CD4-positive, alpha-beta T cell treated with Interleukin-21 for 1 hour (primary cell): ENCODE measurements around the gene RIMBP2.

Source experiments
- DNase-seq: peaks from one replicate; pipeline ENCODE4 v3.0.0-alpha.2; 2020

The RIMBP2 gene

DNA sequence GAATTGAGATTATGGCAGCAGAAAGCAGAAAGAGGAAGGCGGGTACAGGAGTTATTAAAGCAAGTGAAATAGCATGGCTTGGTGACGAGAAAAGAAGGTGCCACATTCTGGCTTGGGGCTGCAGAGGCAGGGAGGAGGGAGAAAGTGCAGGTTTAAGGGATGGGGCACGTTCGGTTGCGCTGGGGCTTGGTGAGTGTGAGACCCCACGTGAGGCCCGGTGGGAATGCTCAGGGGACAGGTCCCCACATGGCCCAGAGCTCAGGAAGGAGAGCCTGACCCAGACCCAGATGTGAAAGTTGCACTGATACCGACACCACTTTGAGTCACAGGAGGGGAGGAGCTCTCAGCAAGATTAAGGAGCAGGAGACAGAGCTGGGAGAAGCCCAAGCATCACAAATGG, 191.3 kb downstream of the RIMBP2 start:
- no peak for DNase-seq

DNA sequence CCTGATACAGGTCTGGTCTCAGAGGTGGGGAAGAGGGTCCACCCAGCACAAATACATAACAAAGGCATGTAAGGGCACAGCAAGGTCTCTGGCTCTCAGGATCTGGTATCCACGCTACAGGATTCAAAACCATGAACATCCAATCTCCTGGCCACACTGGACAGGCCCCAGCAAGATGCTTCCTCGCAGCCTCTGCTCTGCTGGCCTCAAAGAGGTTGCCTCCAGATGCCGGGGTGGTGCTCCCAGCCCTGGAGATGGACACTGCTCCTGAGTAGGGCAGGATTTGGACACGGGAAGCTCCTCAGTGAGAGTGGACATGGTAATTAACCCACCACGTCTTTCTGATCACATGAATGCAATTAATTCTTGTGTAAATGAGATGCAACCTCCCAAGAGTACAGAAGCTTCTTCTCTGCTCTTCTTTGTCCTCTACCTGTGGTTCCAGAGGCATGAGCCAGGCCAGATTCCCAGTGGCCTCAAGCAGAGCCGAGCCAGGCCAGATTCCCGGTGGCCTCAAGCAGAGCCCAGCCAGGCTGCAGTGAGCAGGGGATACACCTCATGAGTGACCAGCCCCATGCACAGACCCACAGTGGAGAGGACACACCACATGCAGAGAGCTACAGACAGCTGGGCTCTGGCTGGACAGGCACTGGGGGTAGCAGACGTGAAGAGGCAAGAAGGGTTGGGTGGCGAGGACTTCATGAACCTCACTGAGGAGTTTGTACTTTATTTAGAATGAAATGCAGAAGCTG, 192.1 kb downstream of the RIMBP2 start:
- DNase-seq = no peak

DNA sequence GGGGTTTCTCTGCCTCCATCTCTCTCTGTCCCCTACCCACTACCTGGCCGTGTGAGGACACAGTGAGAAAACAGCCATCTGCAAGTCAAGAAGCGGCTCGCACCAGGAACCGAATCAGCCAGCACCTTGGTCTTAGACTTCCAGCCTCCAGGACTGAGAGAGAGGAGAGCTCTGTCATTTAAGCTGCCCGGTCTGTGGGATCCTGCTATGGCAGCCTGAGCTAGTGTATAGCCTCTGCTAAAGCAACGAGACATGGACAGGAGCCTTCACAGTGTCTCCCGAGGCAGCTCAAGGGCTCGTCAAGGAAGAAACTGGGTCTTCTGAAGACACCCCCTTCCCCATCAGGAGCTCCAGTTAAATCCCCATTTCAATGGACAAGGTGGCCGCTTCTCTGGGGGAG, 192.9 kb downstream of the RIMBP2 start:
- DNase-seq = no peak

DNA sequence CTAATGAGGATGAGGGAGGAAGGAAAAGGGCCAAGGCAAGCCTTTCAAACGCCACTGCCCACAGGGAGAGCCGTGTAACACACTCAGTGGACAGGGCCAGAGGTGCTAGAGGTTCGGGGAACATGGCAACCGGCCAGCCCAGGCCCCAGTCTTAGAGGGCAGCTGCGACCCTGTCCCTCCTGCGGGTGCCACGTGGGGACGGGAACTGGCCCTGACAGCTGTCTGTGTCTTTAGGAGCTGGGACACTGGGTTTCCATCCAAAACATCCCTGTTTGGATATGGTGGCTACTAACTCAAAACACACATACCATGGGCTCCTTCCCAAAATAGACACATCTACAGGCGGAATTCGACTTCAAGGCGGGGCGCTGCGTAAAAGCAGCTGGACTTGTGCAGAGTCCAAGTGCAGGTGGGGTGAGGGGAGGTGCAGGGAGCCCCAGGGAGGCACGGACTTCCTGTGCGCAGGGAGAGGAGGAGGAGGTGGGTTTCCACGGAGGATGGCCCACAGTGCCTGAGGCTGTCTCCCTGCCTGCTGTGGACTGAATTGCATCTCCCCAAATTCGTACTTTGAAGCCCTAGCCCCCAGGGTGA, 193.8 kb downstream of the RIMBP2 start:
- DNase-seq = no peak

DNA sequence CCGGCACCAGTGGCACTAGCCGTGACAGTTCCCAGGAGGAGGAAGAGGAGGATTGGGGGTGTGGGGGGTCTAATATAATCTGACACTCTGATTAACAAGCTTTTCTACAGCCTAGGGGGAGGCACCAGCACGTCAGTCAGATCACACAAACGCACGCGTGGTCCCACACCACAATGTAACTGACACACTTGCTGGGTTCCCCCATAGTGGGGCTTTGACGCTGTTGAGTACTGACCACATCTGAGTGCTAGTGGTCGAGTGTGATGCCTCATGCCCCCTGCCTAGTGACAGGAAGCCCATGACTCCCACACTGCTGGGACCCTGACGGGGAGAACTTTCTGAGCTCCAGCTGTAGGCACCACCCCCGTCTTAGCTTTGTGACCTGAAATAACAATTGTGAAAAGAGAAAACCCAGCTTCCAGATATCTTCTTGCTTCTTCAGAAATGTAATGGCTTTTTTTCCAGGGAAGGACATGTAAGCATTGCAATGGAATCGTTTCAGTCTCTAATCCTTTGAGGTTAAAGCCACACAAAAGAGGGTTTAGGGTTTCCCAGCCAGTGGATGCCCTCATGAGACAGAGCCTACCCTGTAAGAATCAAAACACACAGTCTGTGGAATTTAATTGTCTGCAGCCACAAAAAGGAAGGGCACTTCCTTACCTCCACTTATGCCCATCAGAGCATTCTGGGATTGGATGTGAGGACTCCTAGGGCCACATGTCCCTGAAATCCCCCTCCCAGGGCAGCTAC, 194.5 kb downstream of the RIMBP2 start:
- no peak for DNase-seq

DNA sequence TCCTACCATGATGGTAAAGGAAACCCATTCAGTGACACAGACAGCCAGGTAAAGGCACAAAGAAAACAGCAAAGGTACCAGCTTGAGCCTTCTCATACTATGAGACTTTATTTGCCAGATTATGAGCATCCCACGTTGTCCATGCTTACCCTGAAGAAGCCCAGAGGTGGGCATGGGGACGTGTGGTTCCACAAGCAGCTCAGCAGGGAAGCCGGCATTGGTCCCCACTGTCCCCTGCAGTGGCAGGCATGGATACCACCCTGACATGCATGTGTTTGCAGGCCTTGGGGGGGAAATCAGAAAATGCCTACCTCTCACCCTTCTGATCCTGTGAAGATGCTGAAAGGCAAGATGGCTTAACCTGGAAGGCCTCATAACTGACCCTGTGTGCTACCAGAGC, 195.3 kb downstream of the RIMBP2 start:
- DNase-seq = no peak

DNA sequence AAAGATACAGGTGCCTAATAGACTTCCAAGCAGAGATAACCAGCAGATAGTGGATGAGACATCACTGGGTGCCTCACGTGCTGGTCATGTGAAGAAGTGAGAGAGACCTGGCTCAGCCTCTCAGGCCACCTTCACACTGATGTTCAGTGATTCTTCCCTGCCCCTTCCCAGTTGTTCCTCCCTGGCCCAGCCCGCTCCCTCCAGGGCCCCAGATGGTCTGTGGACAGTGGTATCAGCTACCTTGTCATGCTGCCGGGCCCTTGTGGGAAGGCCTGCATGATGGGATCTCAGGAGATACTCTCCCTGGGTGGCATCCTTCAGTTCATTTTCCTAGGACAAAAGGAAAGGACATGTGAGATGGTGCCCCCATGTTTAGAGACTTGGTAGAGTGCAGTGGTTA, 198.5 kb downstream of the RIMBP2 start:
- DNase-seq = no peak

DNA sequence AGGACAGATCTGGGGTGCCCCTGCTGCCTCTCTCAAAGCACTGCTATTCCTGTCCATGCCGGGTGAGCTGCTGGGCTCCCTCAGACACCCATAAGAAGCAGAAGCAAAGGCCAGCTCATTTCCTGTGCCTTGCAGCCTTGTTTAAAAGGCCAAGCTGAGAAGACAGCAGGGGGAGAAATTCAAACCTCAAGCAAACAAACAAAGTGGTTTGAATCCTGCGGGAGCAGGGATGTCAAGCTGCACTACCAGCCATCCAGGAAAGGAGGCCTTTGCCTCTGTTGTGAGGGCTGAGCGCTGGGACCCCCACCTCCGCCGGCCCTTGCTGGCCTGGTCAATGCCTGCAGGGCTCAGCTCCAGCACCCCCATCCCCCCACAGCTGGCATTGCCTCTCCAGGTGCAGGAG, 201.9 kb downstream of the RIMBP2 start:
- no peak for DNase-seq

DNA sequence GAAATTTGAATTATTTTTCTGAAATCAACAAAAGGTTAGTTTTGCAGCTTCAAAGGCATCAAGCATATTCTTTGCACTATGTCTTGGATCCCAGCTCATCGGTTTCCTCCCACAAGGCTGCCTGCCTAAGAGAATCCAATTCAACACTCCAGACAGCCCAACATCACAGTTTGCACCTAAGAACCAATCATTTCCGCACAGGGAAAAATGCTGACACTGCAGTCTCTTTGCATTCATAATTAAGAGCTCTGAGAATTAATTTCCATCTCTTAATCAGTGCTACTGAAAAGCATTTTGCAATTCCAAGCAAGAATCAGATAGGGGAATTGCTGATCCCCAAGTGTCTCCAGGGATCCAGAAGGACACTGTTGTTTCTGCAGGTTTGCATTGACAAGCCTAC, 202.5 kb downstream of the RIMBP2 start:
- no peak for DNase-seq

DNA sequence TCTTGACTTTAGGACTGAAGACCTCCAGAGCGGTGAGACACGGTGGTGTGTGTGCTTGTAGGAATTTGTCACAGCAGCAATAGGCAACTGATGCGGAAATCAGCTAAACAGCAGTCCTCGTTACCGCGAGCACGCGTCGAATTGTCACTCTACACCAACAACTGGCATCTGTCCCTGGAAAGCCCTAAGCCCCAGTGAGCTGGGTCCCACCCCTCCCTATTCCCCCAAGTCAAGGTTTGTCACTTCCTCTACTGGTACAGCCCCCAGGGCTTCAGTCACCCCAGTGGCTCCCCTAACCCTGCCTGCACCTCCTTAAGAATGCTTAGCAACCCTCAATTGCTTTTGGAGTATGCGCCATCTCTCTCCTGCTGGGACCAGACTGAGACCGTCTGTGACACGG, 204.8 kb downstream of the RIMBP2 start:
- no peak for DNase-seq

DNA sequence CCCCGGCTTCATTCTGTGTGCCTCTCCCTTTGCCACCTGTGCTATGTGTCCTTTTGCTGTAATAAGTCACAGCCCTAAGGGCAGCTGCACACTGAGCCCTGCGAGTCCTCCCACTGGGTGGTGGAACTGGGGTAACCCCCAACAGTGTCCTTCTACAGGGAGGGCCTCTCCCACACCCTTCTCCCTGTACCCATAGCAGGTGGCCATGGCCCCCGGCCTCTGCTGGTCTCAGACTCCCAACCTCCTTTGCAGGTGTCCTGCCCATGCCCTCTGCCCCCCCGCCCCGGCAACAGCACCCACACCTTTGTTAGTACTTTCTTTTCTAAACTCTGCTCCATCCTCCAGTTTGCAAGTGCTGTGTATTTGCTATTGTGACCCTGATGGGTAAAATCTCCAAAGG, 206.6 kb downstream of the RIMBP2 start:
- DNase-seq = no peak

DNA sequence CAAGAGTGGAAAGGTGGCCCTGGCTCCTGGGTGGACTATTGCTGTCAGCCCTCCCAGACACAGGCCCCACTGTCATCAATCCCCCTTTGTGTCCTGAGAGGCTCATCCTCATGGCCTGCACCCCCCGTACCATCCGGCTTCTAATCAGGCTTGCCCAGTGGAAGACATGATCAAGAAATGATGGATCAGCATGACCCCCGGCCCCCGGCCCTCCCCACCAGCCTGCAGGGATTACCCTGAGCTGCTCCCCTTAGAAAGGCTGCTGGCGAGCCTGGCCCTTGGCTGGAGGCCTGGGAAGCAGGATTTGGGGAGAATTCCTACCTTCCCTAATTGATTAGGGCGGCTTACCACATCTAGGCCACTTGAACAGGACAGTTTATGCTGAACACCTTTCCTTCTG, 207.3 kb downstream of the RIMBP2 start:
- no peak for DNase-seq

DNA sequence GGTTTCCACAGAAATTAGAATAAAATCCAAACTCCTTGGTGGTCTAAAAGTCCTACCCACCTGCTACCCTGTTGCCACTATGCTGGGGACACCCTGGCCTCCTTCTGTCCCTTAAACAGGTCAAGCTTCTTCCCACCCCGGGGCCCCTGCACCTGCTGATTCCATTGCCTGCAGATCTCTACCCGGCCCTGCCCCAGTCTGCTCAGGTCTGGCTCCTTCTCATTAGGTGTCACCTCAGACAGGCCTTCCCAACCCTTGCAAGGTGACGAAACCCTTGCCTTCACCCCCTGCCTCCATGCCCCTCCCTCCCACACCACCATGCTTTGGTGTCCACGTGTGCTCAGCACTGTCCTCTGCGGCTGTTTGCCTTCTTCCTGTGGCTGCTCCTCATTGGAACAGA, 207.8 kb downstream of the RIMBP2 start:
- DNase-seq = no peak

DNA sequence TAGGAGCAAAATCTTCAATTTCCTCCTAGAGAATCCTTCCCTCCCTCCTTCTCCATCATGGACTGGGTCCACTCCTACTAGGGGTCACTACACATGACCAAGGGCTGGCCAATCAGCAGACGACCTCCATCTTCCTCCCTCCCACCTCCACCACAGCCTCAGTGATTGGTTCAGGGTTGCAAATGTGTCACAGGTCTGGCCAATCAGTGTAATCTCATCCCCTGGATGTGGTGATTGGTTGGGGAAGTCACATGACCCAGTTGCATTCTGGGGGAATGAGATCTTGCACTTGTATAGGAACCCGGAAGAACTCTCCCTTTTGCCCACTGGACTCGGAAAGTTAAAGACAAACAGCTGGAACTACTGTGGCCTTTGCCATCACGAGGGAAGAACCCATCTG, 209.3 kb downstream of the RIMBP2 start:
- no peak for DNase-seq

DNA sequence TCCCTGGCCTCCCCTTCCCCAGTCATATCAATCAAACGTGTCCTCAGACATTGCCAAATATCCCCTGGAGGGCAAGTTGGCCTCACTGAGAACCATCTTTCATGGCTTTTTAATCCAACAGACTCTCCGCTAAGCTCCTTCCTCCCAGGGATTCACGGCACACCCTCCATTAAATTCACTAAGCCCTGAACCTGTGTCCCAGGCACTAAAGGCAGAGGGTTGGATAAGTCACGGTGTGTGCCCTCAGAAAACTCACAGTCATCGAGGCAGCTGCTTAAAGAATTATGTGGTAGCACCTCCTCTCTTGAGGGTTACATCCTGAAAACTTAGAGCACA, 211.3 kb downstream of the RIMBP2 start:
- no peak for DNase-seq

DNA sequence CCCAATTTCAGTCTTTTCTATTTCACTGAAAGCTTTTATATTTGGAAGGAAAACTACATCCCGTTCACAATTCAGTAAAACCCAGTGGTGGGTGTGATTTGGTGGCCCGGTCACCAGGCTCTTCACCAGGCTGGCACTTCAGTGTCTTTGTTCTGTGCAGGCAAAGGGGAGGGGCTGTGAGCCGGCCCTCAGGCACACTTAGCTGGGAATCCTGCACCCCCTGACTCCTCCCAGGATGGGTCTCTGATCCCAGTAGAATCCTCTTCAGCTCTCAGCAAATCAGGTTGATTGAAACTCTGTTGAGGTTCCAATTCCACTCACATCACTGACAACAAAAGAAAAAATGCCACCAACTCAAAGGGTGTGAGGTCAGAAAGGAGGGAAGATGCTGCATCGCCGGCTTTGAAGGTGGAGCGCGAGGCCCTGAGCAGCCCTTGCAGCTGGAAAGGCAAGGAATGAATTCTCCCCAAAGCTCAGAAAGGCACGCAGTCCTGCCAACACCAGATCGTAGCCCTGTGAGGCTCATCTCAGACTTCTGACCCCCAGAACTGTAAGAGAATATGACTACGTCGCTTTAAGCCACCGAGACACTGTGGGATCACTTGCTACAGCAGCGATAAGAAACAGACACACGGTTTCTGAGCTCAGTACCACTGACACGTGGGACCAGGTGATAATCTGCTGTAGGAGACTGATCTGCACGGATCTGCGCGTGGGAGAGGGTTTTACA, 211.8 kb downstream of the RIMBP2 start:
- DNase-seq = no peak

DNA sequence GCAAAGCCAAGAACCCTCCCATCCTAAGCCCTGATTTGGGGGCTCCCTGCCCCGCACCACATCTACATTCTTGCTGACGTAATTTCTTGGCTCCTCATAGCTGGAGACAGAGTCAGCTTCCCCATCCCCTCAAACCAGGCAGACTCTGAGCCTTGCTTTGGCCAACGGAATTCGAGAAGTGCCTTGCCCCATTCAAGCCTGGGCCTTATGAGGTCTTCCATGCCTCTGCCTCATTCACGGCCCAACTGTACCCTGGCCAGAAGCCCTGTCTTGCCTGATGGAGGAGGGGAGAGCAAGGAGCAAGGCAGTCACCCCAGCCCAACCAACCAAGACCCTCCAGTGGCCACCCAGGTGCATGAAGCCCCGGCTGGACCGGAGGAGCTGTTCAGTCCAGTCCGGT, 214.3 kb downstream of the RIMBP2 start:
- DNase-seq = no peak

DNA sequence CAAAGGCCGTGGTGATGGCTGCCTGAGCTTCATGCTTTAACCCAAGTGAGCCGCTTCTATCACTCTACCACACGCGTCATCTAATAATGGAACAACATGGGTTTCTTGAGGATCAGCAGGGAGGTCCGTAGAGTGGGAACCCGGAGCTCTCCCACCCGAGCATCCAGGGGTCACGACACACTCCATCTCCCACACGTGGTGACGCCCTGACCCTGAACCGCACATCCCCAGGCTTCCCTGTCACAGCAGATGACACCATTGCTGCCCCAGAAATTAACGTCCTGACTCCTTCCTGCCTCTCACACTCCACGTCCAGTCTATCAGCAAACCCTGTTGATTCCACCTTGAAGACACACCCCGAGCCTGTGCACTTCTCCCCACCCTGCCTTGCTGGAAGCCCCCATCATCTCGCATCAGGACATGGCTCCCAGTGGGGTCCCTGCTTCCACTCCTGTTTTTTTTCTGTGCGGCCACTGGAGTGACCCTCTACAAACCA, 215.2 kb downstream of the RIMBP2 start:
- DNase-seq = no peak

DNA sequence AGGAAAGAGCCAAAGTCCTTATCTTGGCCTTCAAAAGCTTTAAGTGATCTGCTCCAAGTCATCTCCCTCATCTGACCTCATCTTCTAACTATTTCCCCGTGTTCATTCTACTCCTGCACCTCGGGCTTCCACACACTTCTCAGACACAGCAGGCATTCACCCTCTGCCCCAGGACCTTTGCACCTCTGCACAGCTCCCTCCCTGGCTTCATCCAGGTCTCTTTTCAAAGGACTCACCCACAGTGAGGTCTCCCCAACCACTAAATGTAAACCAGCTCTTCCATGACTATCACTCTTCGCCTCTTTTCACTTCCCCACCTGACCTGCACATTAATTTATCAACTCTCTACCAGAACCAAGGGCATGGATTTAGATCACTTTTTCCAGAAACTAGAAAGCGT, 216.6 kb downstream of the RIMBP2 start:
- no peak for DNase-seq

DNA sequence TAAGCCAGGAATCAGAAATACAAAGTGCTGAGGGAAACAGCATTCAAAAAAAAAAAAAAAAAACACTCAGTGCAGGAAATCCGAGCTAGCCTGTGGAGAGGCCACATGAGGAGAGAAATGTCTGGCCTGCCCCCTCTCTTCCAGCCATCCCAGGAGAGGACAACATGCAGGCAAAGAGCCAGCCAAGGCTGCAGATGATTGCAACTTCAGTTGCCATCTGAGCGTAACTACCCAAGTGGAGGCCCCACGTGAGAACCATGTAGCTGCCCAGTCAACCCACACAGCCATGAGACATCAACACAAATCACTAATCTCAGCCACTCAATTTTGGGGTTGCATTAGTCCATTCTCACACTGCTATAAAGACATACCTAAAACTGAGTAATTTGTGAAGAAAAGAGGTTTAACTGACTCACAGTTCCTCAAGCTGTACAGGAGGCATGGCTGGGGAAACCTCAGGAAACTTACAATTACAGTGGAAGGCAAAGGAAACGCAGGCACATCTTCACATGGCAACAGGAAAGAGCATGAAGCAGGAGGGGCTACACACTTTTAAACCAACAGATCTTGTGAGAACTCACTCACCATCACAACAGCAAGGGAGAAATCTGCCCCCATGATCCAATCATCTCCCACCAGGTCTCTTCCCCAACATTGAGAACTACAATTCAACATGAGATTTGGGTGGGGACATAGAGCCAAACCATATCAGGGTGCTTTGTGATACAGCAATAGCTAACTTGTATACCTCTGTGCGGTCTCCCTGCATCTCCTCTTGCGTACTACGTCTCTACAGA, 217.3 kb downstream of the RIMBP2 start:
- no peak for DNase-seq

DNA sequence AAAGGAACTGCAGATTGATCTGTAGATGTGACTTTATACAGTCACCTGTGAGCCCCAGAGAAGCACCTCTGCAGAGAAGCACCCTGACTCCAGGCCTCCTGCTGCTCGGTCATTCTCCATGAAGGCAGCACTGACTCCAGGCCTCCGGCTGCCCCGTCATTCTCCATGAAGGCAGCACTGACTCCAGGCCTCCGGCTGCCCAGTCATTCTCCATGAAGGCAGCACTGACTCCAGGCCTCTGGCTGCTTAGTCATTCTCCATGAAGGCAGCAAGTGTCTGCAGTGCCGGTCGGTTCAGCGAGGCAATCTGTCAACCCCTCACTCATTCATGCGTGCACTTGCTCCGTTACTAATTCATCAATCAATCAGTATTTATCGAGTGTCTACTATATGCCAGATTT, 218.1 kb downstream of the RIMBP2 start:
- DNase-seq = no peak

DNA sequence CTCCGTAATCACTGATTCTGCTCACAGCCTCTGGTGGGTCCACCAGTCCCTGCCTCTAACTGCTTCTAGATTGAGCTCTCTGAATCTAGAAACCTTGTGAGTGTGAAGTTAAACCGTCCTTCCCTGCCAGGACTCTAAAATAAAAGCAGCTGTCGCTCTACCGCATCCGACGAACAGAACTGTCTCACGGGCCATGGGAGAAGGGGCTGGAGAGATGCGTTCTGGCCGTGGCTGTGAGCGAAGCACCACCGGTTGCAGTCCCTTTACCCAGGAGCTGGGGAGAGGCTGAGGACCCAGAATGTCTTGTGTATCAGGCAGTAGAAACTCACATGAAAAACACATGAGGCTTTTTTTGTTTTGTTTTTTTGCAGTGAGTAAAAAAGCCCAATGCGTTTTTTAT, 218.8 kb downstream of the RIMBP2 start:
- no peak for DNase-seq
